Keratinocyte (primary cell): ENCODE results near the gene ERICH4. TPM values are rescaled to one million over a fixed set of nuclear protein-coding genes. Genes with fewer than 3 reads are reported as not detected.

ENCODE experiments used
- DNase-seq: peaks from one replicate; pipeline ENCODE4 v3.0.0-alpha.2; 2011; ENCODE audit warnings: low read depth, missing footprints, low spot score
- FAIRE-seq: peaks from 2 replicates; lab custom pipeline; 2011; peaks lifted over from hg19 to GRCh38; lab: Jason Lieb, UNC
- H2AFZ ChIP-seq: 2 replicates; pipeline ENCODE4 v1.6.0; 2012; ENCODE audit warnings: low read length, control low read depth, inconsistent platforms; ENCODE audit not compliant: control insufficient read depth
- H3K27ac ChIP-seq: 2 replicates; pipeline ENCODE4 v1.5.1; 2011; ENCODE audit warnings: low read length; ENCODE audit not compliant: control insufficient read depth, insufficient read depth
- H3K27me3 ChIP-seq: 3 replicates; pipeline ENCODE4 v1.6.0; 2011; ENCODE audit warnings: low read length; ENCODE audit not compliant: control insufficient read depth, insufficient read depth; ENCODE audit errors: extremely low read depth
- H3K36me3 ChIP-seq, 2 experiments: 2 replicates in 1 of 2; 3 replicates in 1 of 2; pipeline ENCODE4 v1.5.1; 2011; ENCODE audit warnings: low read length in 2 of 2, mild to moderate bottlenecking in 1 of 2; ENCODE audit not compliant: control insufficient read depth in 2 of 2, insufficient read depth in 2 of 2; ENCODE audit errors: extremely low read depth in 1 of 2
- H3K4me1 ChIP-seq: 3 replicates; pipeline ENCODE4 v1.5.1; 2011; ENCODE audit warnings: low read length; ENCODE audit not compliant: control insufficient read depth, insufficient read depth; ENCODE audit errors: extremely low read depth
- H3K4me2 ChIP-seq: 3 replicates; pipeline ENCODE4 v1.6.0; 2011; ENCODE audit warnings: low read depth, low read length; ENCODE audit not compliant: control insufficient read depth, insufficient read depth; ENCODE audit errors: extremely low read depth
- H3K4me3 ChIP-seq, 3 experiments: fragments of 200-600 bp in 1 of 3; sonication (generic) in 1 of 3; 2 replicates in 2 of 3; 3 replicates in 1 of 3; pipeline ENCODE4 v1.5.1; 2011 to 2016; ENCODE audit warnings: low read length in 3 of 3, mild to moderate bottlenecking in 3 of 3, control low read depth in 2 of 3, inconsistent platforms in 1 of 3, low read depth in 1 of 3, mixed read lengths in 1 of 3, mixed run types in 1 of 3, moderate library complexity in 1 of 3; ENCODE audit not compliant: control insufficient read depth in 2 of 3, insufficient read depth in 2 of 3; ENCODE audit errors: extremely low read depth in 1 of 3
- H3K79me2 ChIP-seq: 2 replicates; pipeline ENCODE4 v1.6.0; 2012; ENCODE audit warnings: low read length; ENCODE audit not compliant: control insufficient read depth, insufficient read depth
- H3K9ac ChIP-seq: 3 replicates; pipeline ENCODE4 v1.6.0; 2011; ENCODE audit warnings: low read length; ENCODE audit not compliant: control insufficient read depth, insufficient read depth; ENCODE audit errors: extremely low read depth
- H3K9me1 ChIP-seq: 3 replicates; pipeline ENCODE4 v1.6.0; 2011; ENCODE audit warnings: low read length; ENCODE audit not compliant: control insufficient read depth, insufficient read depth; ENCODE audit errors: extremely low read depth
- H3K9me3 ChIP-seq: 2 replicates; pipeline ENCODE4 v1.5.1; 2012; ENCODE audit warnings: low read depth, low read length; ENCODE audit not compliant: control insufficient read depth
- H4K20me1 ChIP-seq: 3 replicates; pipeline ENCODE4 v1.6.0; 2011; ENCODE audit warnings: low read length; ENCODE audit not compliant: control insufficient read depth, insufficient read depth; ENCODE audit errors: extremely low read depth
- EZH2 ChIP-seq: IDR thresholded peaks from one replicate; pipeline ENCODE4 v1.6.1; 2012; ENCODE audit warnings: inconsistent platforms, mild to moderate bottlenecking, low read length, moderate library complexity
- dilution Hi-C: fragments of 300-500 bp; cut with MboI; formaldehyde crosslinking; loops from one replicate; pipeline ENCODE4 v1.7.0; 2020; ENCODE audit warnings: low sequenced_read_pairs; ENCODE audit not compliant: extremely low pct_ligation_motif_present
- polyA plus RNA-seq, 5 experiments: library from polyadenylated mRNA; depleted of rRNA in 3 of 5; stranded (reverse) in 3 of 5; stranded (forward) in 1 of 5; unstranded in 1 of 5; fragments of >200 nt; gene quantifications; 1 replicate in 1 of 5; 2 replicates in 3 of 5; 3 replicates in 1 of 5; pipeline versions ENCODE4 v1.2.1 to v1.2.3, GENCODE V29; 2011 to 2012; ENCODE audit warnings: missing spikeins in 2 of 5, low read depth in 1 of 5, low replicate concordance in 1 of 5
- TF ChIP-seq, protein P1 (sequence below), 3 experiments: IDR thresholded peaks in 1 of 3; conservative IDR thresholded peaks in 1 of 3; optimal IDR thresholded peaks in 1 of 3; 2 replicates in 2 of 3; 3 replicates in 1 of 3; pipeline versions ENCODE3 to v1.5.1; 2011; ENCODE audit warnings: low read length in 3 of 3, mild to moderate bottlenecking in 3 of 3, moderate library complexity in 2 of 3, control low read depth in 1 of 3, inconsistent platforms in 1 of 3; ENCODE audit not compliant: insufficient read depth in 2 of 3; ENCODE audit errors: extremely low read depth in 1 of 3

Gene ERICH4
- polyA plus RNA-seq, 1 donor (not counting 4 experiments of a cell fraction or from before 2014, with no cell fraction given) = not detected

DNA sequence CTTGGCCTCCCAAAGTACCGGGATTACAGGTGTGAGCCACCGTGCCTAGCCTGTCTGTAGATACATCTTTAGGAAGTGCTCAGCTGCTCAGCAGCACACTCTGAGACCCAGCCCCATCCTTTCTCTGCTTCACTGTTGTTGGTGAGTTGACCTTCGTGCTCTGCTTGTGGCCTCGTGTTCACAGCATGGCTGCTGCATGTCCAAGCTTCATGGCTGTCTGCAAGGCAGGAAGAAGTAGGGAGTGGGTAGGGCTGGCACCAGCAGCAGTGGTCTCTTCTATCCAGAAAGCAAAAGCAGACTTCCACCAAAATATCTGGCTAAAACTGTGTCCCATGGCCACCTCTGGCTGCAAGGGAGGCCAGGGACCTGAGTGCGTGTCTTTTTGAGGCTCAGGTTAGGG lies 30.0 kb upstream of the ERICH4 start:
- no peak overlapping the region for H3K4me3 ChIP-seq
- H3K4me1 ChIP-seq = peaks cover 5% of the 10 kb centered on the region
- no peaks in the 10 kb centered on the region for H4K20me1 ChIP-seq
- H3K36me3 ChIP-seq = peaks cover 0 to 5% of the 10 kb centered on the region in 2 experiments
- H2AFZ ChIP-seq = no peak overlapping the region
- no peak overlapping the region for H3K9ac ChIP-seq
- H3K4me2 ChIP-seq = no peak overlapping the region
- H3K9me3 ChIP-seq = no peaks in the 10 kb centered on the region
- dilution Hi-C loops = no loop called here
- no peak overlapping the region for H3K27ac ChIP-seq
- DNase-seq (no peak), FAIRE-seq (no peak)
- no peaks in the 10 kb centered on the region for H3K79me2 ChIP-seq
- H3K27me3 ChIP-seq = no peaks in the 10 kb centered on the region
- no peaks in the 10 kb centered on the region for H3K9me1 ChIP-seq
- TF ChIP-seq, protein P1, sequence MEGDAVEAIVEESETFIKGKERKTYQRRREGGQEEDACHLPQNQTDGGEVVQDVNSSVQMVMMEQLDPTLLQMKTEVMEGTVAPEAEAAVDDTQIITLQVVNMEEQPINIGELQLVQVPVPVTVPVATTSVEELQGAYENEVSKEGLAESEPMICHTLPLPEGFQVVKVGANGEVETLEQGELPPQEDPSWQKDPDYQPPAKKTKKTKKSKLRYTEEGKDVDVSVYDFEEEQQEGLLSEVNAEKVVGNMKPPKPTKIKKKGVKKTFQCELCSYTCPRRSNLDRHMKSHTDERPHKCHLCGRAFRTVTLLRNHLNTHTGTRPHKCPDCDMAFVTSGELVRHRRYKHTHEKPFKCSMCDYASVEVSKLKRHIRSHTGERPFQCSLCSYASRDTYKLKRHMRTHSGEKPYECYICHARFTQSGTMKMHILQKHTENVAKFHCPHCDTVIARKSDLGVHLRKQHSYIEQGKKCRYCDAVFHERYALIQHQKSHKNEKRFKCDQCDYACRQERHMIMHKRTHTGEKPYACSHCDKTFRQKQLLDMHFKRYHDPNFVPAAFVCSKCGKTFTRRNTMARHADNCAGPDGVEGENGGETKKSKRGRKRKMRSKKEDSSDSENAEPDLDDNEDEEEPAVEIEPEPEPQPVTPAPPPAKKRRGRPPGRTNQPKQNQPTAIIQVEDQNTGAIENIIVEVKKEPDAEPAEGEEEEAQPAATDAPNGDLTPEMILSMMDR (optimal IDR thresholded peaks at IDR 0.05 in 1 of 3, IDR thresholded peaks at IDR 0.05 in 1 of 3, conservative IDR thresholded peaks at IDR 0.05 in 1 of 3; ENCODE audit: extremely low read depth in 1 of 3, insufficient read depth in 2 of 3, low read length in 3 of 3) = no peak
- no peak for TF ChIP-seq EZH2

DNA sequence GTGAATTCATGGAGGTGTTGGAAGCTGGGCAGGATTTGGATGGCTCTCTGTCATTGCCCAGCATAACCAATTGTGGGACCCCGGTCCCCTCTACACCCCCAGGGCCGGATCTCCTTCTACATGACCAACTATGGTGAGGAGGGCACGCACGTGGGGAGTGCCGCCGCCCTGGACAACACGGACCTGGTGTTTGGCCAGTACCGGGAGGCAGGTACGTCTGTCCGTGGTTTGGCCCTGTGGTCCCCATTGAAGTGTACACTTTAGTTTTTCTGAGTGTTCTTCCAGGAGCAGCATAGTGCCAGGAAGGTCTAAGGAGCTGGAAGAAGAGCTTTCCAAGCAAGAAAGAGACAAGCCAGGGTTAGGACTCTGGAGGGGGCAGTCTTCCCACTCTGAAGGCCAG lies 29.0 kb upstream of the ERICH4 start:
- no peak overlapping the region for H3K4me3 ChIP-seq
- dilution Hi-C loops = no loop called here
- no peaks in the 10 kb centered on the region for H3K9me1 ChIP-seq
- no peak overlapping the region for H3K4me2 ChIP-seq
- no peak for FAIRE-seq
- no peaks in the 10 kb centered on the region for H4K20me1 ChIP-seq
- no peak overlapping the region for H2AFZ ChIP-seq
- H3K9ac ChIP-seq = no peak overlapping the region
- peaks cover 5% of the 10 kb centered on the region for H3K4me1 ChIP-seq
- H3K9me3 ChIP-seq = no peaks in the 10 kb centered on the region
- H3K36me3 ChIP-seq = peaks cover under 1 to 5% of the 10 kb centered on the region in 2 experiments
- TF ChIP-seq, protein P1 (optimal IDR thresholded peaks at IDR 0.05 in 1 of 3, IDR thresholded peaks at IDR 0.05 in 1 of 3, conservative IDR thresholded peaks at IDR 0.05 in 1 of 3; ENCODE audit: extremely low read depth in 1 of 3, insufficient read depth in 2 of 3, low read length in 3 of 3) = no peak
- no peak for TF ChIP-seq EZH2
- no peak overlapping the region for H3K27ac ChIP-seq
- H3K27me3 ChIP-seq = no peaks in the 10 kb centered on the region
- no peaks in the 10 kb centered on the region for H3K79me2 ChIP-seq
- DNase-seq = no peak
